K562 (cell line): ENCODE results near the gene MCCD1. TPM values are rescaled to one million over a fixed set of nuclear protein-coding genes. Genes with fewer than 3 reads are reported as not detected.

Source experiments
- CBX1 ChIP-seq: sonication (generic); IDR thresholded peaks from 2 replicates; pipeline ENCODE4 v1.6.1; 2016; ENCODE audit warnings: antibody characterized with exemption, low read depth, mild to moderate bottlenecking
- CTCFL ChIP-seq: IDR thresholded peaks from 2 replicates; pipeline ENCODE4 v1.6.1; 2011; ENCODE audit warnings: borderline replicate concordance, low read depth, mild to moderate bottlenecking, moderate library complexity, low read length; ENCODE audit not compliant: insufficient read depth, poor library complexity, severe bottlenecking
- DPF2 ChIP-seq: fragments of 450-650 bp; IDR thresholded peaks from 2 replicates; pipeline ENCODE4 v1.6.1; 2016
- E2F8 ChIP-seq: fragments of 450-650 bp; IDR thresholded peaks from 2 replicates; pipeline ENCODE4 v1.7.1; 2018; ENCODE audit warnings: mild to moderate bottlenecking, low read depth; ENCODE audit not compliant: partially characterized antibody
- EP300 ChIP-seq: IDR thresholded peaks from 2 replicates; pipeline ENCODE4 v1.6.1; 2012; ENCODE audit warnings: low read length, improper control_type of control experiment
- GTF2A2 ChIP-seq: IDR thresholded peaks from 2 replicates; pipeline ENCODE4 v1.6.1; 2016; ENCODE audit warnings: mild to moderate bottlenecking, missing genetic modification characterization, missing compliant biosample characterization
- KHSRP ChIP-seq: fragments of 450-650 bp; IDR thresholded peaks from 2 replicates; pipeline ENCODE4 v1.6.1; 2017
- MAX ChIP-seq: sonication (generic); formaldehyde crosslinking; IDR thresholded peaks from 2 replicates; pipeline ENCODE4 v1.9.0; 2022; ENCODE audit warnings: mild to moderate bottlenecking, missing genetic modification reagents
- MEF2A ChIP-seq: IDR thresholded peaks from 2 replicates; pipeline ENCODE4 v1.6.1; 2011; ENCODE audit warnings: low read depth, mild to moderate bottlenecking, low read length, moderate library complexity; ENCODE audit not compliant: control insufficient read depth
- PHTF2 ChIP-seq: fragments of 250-450 bp; sonication (Bioruptor Pico); IDR thresholded peaks from 2 replicates; pipeline ENCODE4 v1.5.0; 2021; ENCODE audit warnings: mild to moderate bottlenecking
- POLR2G ChIP-seq: fragments of 200-400 bp; formaldehyde crosslinking; IDR thresholded peaks from 2 replicates; pipeline ENCODE4 v1.6.1; 2017; ENCODE audit warnings: low read depth, mild to moderate bottlenecking, antibody characterized with exemption, low read length, moderate library complexity
- PPARD ChIP-seq: fragments of 250-450 bp; sonication (Bioruptor Pico); IDR thresholded peaks from 2 replicates; pipeline ENCODE4 v1.8.0; 2022; ENCODE audit warnings: inconsistent platforms, mild to moderate bottlenecking, moderate library complexity
- SMC3 ChIP-seq: conservative IDR thresholded peaks from 2 replicates; pipeline ENCODE4 v1.6.1; 2011; ENCODE audit warnings: low read depth, low read length, improper control_type of control experiment; ENCODE audit not compliant: insufficient read depth
- ZBTB12 ChIP-seq: fragments of 250-450 bp; sonication (Bioruptor Pico); IDR thresholded peaks from 2 replicates; pipeline ENCODE4 v1.4.0; 2020
- ZC3H4 ChIP-seq: sonication (generic); formaldehyde crosslinking; IDR thresholded peaks from 2 replicates; pipeline ENCODE4 v1.9.0; 2021; ENCODE audit warnings: missing genetic modification reagents, borderline replicate concordance
- ZC3H8 ChIP-seq: fragments of 450-650 bp; IDR thresholded peaks from 2 replicates; pipeline ENCODE4 v1.6.1; 2017
- ZHX1 ChIP-seq: fragments of 150-350 bp; conservative IDR thresholded peaks from 2 replicates; pipeline ENCODE4 v1.6.1; 2014; ENCODE audit warnings: low read length
- ZNF586 ChIP-seq: fragments of 450-650 bp; formaldehyde crosslinking; conservative IDR thresholded peaks from 2 replicates; pipeline ENCODE4 v1.4.0; 2020; ENCODE audit warnings: mild to moderate bottlenecking, moderate library complexity
- polyA plus RNA-seq, 8 experiments: library from polyadenylated mRNA; depleted of rRNA in 4 of 8; stranded (reverse) in 5 of 8; unstranded in 3 of 8; fragments of >200 nt; fragmentation: Nextera tagmentation in 2 of 8; fragmentation: Illumina TruSeq in 1 of 8; extraction: Ambion mirVana in 2 of 8; extraction: Trizol in 1 of 8; gene quantifications; 2 replicates each; pipeline versions ENCODE4 v1.2.1 to v1.2.3, GENCODE V29; 2011 to 2014; ENCODE audit warnings: inconsistent platforms in 1 of 8, missing spikeins in 1 of 8
- total RNA-seq, 7 experiments: library from RNA; depleted of rRNA in 6 of 7; stranded (reverse); fragments of >200 nt in 6 of 7; fragmentation: Illumina TruSeq in 2 of 7; extraction: Trizol in 2 of 7; gene quantifications; 2 replicates each; pipeline versions ENCODE4 v1.2.1 to v1.2.3, GENCODE V29; 2011 to 2021; ENCODE audit warnings: low replicate concordance in 1 of 7

MCCD1 gene
- total and polyA plus RNA-seq, 9 of the 15 experiments (the other 6 are each of a cell fraction or from before 2014, with no cell fraction given), result not detected

GRCh38 chr6:31497531-31498476 lies 31.0 kb upstream of the MCCD1 start, which contains the start of gene MICB (continued):
- TF ChIP-seq CTCFL, result no peak
- TF ChIP-seq POLR2G, result peak; percentile 90
- TF ChIP-seq ZC3H8, result no peak
- no peak for TF ChIP-seq DPF2
- no peak for TF ChIP-seq MAX (CRISPR knock-in tag)
- TF ChIP-seq SMC3, result no peak
- TF ChIP-seq MEF2A, result no peak
- peak; percentile 27; the same call in 1 of the 2 replicates for TF ChIP-seq PHTF2 (CRISPR knock-in tag)
- TF ChIP-seq CBX1, result no peak
- TF ChIP-seq ZNF586 (CRISPR knock-in tag), result no peak
- TF ChIP-seq GTF2A2 (tag), result no peak
- TF ChIP-seq ZHX1, result no peak
- TF ChIP-seq KHSRP, result no peak
- TF ChIP-seq ZC3H4 (CRISPR knock-in tag), result no peak
- no peak for TF ChIP-seq E2F8
- no peak for TF ChIP-seq EP300
- TF ChIP-seq PPARD, result no peak
- no peak for TF ChIP-seq ZBTB12 (CRISPR knock-in tag)
